Measurements from ENCODE around the gene PRSS12.

The PRSS12 gene

GRCh38 chr4:118351851-118352827 lies 664 bp downstream of the PRSS12 start:
- Histone ChIP-seq H3K4me2 (ENCODE audit: low read length) (peak overlapping the region; percentile 68), H3K36me3 (ENCODE audit: control insufficient read depth, insufficient read depth, low read length) (no peaks in the 10 kb centered on the region), H2AFZ (peak overlapping the region; percentile 54), H3K4me1 (no peaks in the 10 kb centered on the region), H3K9ac (no peak overlapping the region), H3K27me3 (ENCODE audit: control insufficient read depth, insufficient read depth, low read length) (no peaks in the 10 kb centered on the region), H3K27ac (no peak overlapping the region), H3K9me3 (ENCODE audit: control insufficient read depth, low read length) (no peaks in the 10 kb centered on the region), H3K79me2 (no peaks in the 10 kb centered on the region), H3K4me3 (ENCODE audit: low read depth, low read length) (peak overlapping the region; percentile 22)
- no peak for TF ChIP-seq CTCF (IDR thresholded peaks at IDR 0.05)

GRCh38 chr4:118350961-118351360 lies 1.8 kb downstream of the PRSS12 start:
- no peaks in the 10 kb centered on the region for H3K9me3 ChIP-seq (ENCODE audit: control insufficient read depth, low read length)
- no peak overlapping the region for H3K4me3 ChIP-seq (ENCODE audit: low read depth, low read length)
- H3K4me2 ChIP-seq (ENCODE audit: low read length): no peak overlapping the region
- no peak for TF ChIP-seq CTCF (IDR thresholded peaks at IDR 0.05)
- no peaks in the 10 kb centered on the region for H3K79me2 ChIP-seq
- H3K9ac ChIP-seq: no peak overlapping the region
- H3K27me3 ChIP-seq (ENCODE audit: control insufficient read depth, insufficient read depth, low read length): no peaks in the 10 kb centered on the region
- no peak overlapping the region for H3K27ac ChIP-seq
- no peaks in the 10 kb centered on the region for H3K36me3 ChIP-seq (ENCODE audit: control insufficient read depth, insufficient read depth, low read length)
- no peaks in the 10 kb centered on the region for H3K4me1 ChIP-seq
- no peak overlapping the region for H2AFZ ChIP-seq

GRCh38 chr4:118348886-118349285 lies 3.9 kb downstream of the PRSS12 start:
- Histone ChIP-seq H3K4me3 (ENCODE audit: low read depth, low read length) (no peak overlapping the region), H3K9ac (no peak overlapping the region), H3K9me3 (ENCODE audit: control insufficient read depth, low read length) (no peaks in the 10 kb centered on the region), H3K4me1 (no peaks in the 10 kb centered on the region), H3K27ac (no peak overlapping the region), H3K36me3 (ENCODE audit: control insufficient read depth, insufficient read depth, low read length) (no peaks in the 10 kb centered on the region), H2AFZ (no peak overlapping the region), H3K27me3 (ENCODE audit: control insufficient read depth, insufficient read depth, low read length) (no peaks in the 10 kb centered on the region), H3K79me2 (no peaks in the 10 kb centered on the region), H3K4me2 (ENCODE audit: low read length) (no peak overlapping the region)
- TF ChIP-seq CTCF (IDR thresholded peaks at IDR 0.05): no peak

- no peak for TF ChIP-seq CTCF (IDR thresholded peaks at IDR 0.05)
- Histone ChIP-seq H3K36me3 (ENCODE audit: control insufficient read depth, insufficient read depth, low read length) (no peaks in the 10 kb centered on the region), H3K4me3 (ENCODE audit: low read depth, low read length) (no peak overlapping the region), H3K27ac (no peak overlapping the region), H3K4me2 (ENCODE audit: low read length) (no peak overlapping the region), H3K4me1 (no peaks in the 10 kb centered on the region), H3K79me2 (no peaks in the 10 kb centered on the region), H3K27me3 (ENCODE audit: control insufficient read depth, insufficient read depth, low read length) (no peaks in the 10 kb centered on the region), H2AFZ (no peak overlapping the region), H3K9ac (no peak overlapping the region), H3K9me3 (ENCODE audit: control insufficient read depth, low read length) (no peaks in the 10 kb centered on the region)
Measured at GRCh38 chr4:118346495-118346894, 6.3 kb downstream of the PRSS12 start.
